IMR-90 (cell line): Measurements from ENCODE around the gene MAN2A1. TPM values are rescaled to one million over a fixed set of nuclear protein-coding genes. Genes with fewer than 3 reads are reported as not detected.

Experiments
- ATAC-seq: fragments of 200-7000 bp; cut with Tn5 transposase; 2 replicates; pipeline ENCODE4 v1.9.1; 2020; ENCODE audit warnings: low read depth, mild to moderate bottlenecking, moderate library complexity
- BruUV-seq: library from RNA; stranded (reverse); fragments of 400-500 nt; replicated peaks from 2 replicates; lab custom pipeline; 2021; lab: Mats Ljungman, UMichigan
- CTCF ChIA-PET: fragments of 300-600 bp; formaldehyde crosslinking; extraction: SDS; loops from one replicate; lab custom pipeline; 2021; ENCODE audit warnings: antibody characterized with exemption; lab: Yijun Ruan, JAX
- POLR2A ChIA-PET: fragments of 300-600 bp; sonication (Branson Sonifier 250); formaldehyde crosslinking; loops from one replicate; lab custom pipeline; 2022; ENCODE audit warnings: antibody characterized with exemption; ENCODE audit not compliant: unreplicated experiment; lab: Charles Lee
- DNase-seq: peaks from one replicate; pipeline ENCODE4 v3.0.0; 2013
- H2AFZ ChIP-seq: replicated peaks from 2 replicates; pipeline ENCODE3; 2013; ENCODE audit warnings: low read length, mild to moderate bottlenecking; ENCODE audit not compliant: poor library complexity
- H2AK5ac ChIP-seq: 2 replicates; pipeline ENCODE4 v1.6.1; 2013; ENCODE audit warnings: low read depth, low read length, inconsistent platforms
- H2AK9ac ChIP-seq: replicated peaks from 2 replicates; pipeline ENCODE3; 2013; ENCODE audit warnings: mild to moderate bottlenecking, low read depth, low read length, moderate library complexity; ENCODE audit not compliant: poor library complexity
- H2BK120ac ChIP-seq: 2 replicates; pipeline ENCODE4 v1.6.1; 2013; ENCODE audit warnings: low read depth, low read length, inconsistent platforms
- H2BK15ac ChIP-seq: 3 replicates; pipeline ENCODE4 v1.6.1; 2013; ENCODE audit warnings: low read depth, low read length, inconsistent platforms
- H2BK20ac ChIP-seq: 2 replicates; pipeline ENCODE4 v1.6.1; 2013; ENCODE audit warnings: low read depth, mild to moderate bottlenecking, inconsistent platforms, low read length, moderate library complexity
- H2BK5ac ChIP-seq: 2 replicates; pipeline ENCODE4 v1.6.1; 2013; ENCODE audit warnings: mild to moderate bottlenecking, low read depth, low read length, inconsistent platforms; ENCODE audit not compliant: poor library complexity, severe bottlenecking
- H3K14ac ChIP-seq: replicated peaks from 2 replicates; pipeline ENCODE4 v1.6.1; 2013; ENCODE audit warnings: low read depth, low read length, inconsistent platforms
- H3K18ac ChIP-seq: 2 replicates; pipeline ENCODE4 v1.6.1; 2013; ENCODE audit warnings: low read depth, low read length, control low read depth
- H3K23ac ChIP-seq: 2 replicates; pipeline ENCODE4 v1.6.1; 2013; ENCODE audit warnings: low read depth, low read length, inconsistent platforms
- H3K27ac ChIP-seq: 2 replicates; pipeline ENCODE4 v1.5.1; 2013; ENCODE audit warnings: mild to moderate bottlenecking, control low read depth, low read length; ENCODE audit not compliant: insufficient read depth
- H3K27me3 ChIP-seq: 2 replicates; pipeline ENCODE4 v1.6.1; 2013; ENCODE audit warnings: low read length; ENCODE audit not compliant: control insufficient read depth, insufficient read depth
- H3K36me3 ChIP-seq: 2 replicates; pipeline ENCODE4 v1.6.1; 2013; ENCODE audit warnings: low read length, mixed read lengths; ENCODE audit not compliant: control insufficient read depth, insufficient read depth
- H3K4ac ChIP-seq: 2 replicates; pipeline ENCODE4 v1.6.1; 2013; ENCODE audit warnings: low read depth, low read length, inconsistent platforms
- H3K4me1 ChIP-seq: 2 replicates; pipeline ENCODE4 v1.6.1; 2013; ENCODE audit warnings: low read length, mixed read lengths; ENCODE audit not compliant: control insufficient read depth, insufficient read depth
- H3K4me2 ChIP-seq: 2 replicates; pipeline ENCODE4 v1.6.1; 2013; ENCODE audit warnings: low read depth, mild to moderate bottlenecking, control low read depth, low read length, moderate library complexity
- H3K4me3 ChIP-seq: 2 replicates; pipeline ENCODE4 v1.5.1; 2013; ENCODE audit warnings: low read depth, mild to moderate bottlenecking, control low read depth, low read length, moderate library complexity; ENCODE audit not compliant: insufficient read depth
- H3K56ac ChIP-seq: 2 replicates; pipeline ENCODE4 v1.6.1; 2013; ENCODE audit warnings: low read length, inconsistent platforms; ENCODE audit not compliant: insufficient read depth; ENCODE audit errors: extremely low read depth
- H3K79me1 ChIP-seq, 2 experiments: 2 replicates each; pipeline ENCODE4 v1.6.1; 2013; ENCODE audit warnings: low read length in 2 of 2, inconsistent platforms in 1 of 2, low read depth in 1 of 2
- H3K9ac ChIP-seq: 2 replicates; pipeline ENCODE4 v1.6.1; 2013; ENCODE audit warnings: low read depth, low read length, control low read depth
- H3K9me1 ChIP-seq: 2 replicates; pipeline ENCODE4 v1.6.1; 2013; ENCODE audit warnings: low read length, inconsistent platforms; ENCODE audit not compliant: insufficient read depth
- H3K9me3 ChIP-seq: 2 replicates; pipeline ENCODE4 v1.6.1; 2013; ENCODE audit warnings: low read length; ENCODE audit not compliant: control insufficient read depth, insufficient read depth
- H4K20me1 ChIP-seq: 2 replicates; pipeline ENCODE4 v1.6.1; 2013; ENCODE audit warnings: low read length, inconsistent platforms; ENCODE audit not compliant: insufficient read depth
- H4K5ac ChIP-seq: 2 replicates; pipeline ENCODE4 v1.6.1; 2013; ENCODE audit warnings: mild to moderate bottlenecking, low read depth, low read length, control low read depth
- H4K8ac ChIP-seq, 2 experiments: 2 replicates each; pipeline ENCODE4 v1.6.1; 2013; ENCODE audit warnings: low read depth in 2 of 2, low read length in 2 of 2, control low read depth in 1 of 2, inconsistent platforms in 1 of 2
- H4K91ac ChIP-seq: 2 replicates; pipeline ENCODE4 v1.6.1; 2013; ENCODE audit warnings: low read depth, low read length, inconsistent platforms; ENCODE audit not compliant: insufficient read depth
- BHLHE40 ChIP-seq: fragments of 150-350 bp; IDR thresholded peaks from 2 replicates; pipeline ENCODE4 v1.6.1; 2016; ENCODE audit warnings: mild to moderate bottlenecking, low read depth, low read length
- CEBPB ChIP-seq: IDR thresholded peaks from 2 replicates; pipeline ENCODE4 v1.6.1; 2012; ENCODE audit warnings: low read depth, low read length, improper control_type of control experiment
- CHD1 ChIP-seq: IDR thresholded peaks from 2 replicates; pipeline ENCODE4 v1.6.1; 2012; ENCODE audit warnings: low read depth, low read length, improper control_type of control experiment
- FOS ChIP-seq: fragments of 150-350 bp; IDR thresholded peaks from 2 replicates; pipeline ENCODE4 v1.6.1; 2016; ENCODE audit warnings: low read depth, low read length
- MAFK ChIP-seq: IDR thresholded peaks from 2 replicates; pipeline ENCODE4 v1.6.1; 2012; ENCODE audit warnings: low read depth, low read length, improper control_type of control experiment
- MAZ ChIP-seq: IDR thresholded peaks from 2 replicates; pipeline ENCODE4 v1.6.1; 2012; ENCODE audit warnings: low read depth, mild to moderate bottlenecking, low read length, improper control_type of control experiment, moderate library complexity, borderline replicate concordance
- MXI1 ChIP-seq: IDR thresholded peaks from 2 replicates; pipeline ENCODE4 v1.6.1; 2012; ENCODE audit warnings: low read depth, mild to moderate bottlenecking, low read length, moderate library complexity, borderline replicate concordance
- NFE2L2 ChIP-seq: fragments of 150-350 bp; IDR thresholded peaks from 2 replicates; pipeline ENCODE4 v1.6.1; 2016; ENCODE audit warnings: low read depth, mild to moderate bottlenecking, low read length
- POLR2A ChIP-seq: IDR thresholded peaks from 2 replicates; pipeline ENCODE4 v1.6.1; 2012; ENCODE audit warnings: mild to moderate bottlenecking, low read depth, low read length
- RAD21 ChIP-seq: IDR thresholded peaks from 2 replicates; pipeline ENCODE4 v1.6.1; 2012; ENCODE audit warnings: low read length, improper control_type of control experiment
- RCOR1 ChIP-seq: IDR thresholded peaks from 2 replicates; pipeline ENCODE4 v1.6.1; 2012; ENCODE audit warnings: mild to moderate bottlenecking, low read length, improper control_type of control experiment; ENCODE audit not compliant: insufficient replicate concordance
- RFX5 ChIP-seq: IDR thresholded peaks from 2 replicates; pipeline ENCODE4 v1.8.0; 2012; ENCODE audit warnings: low read depth, mild to moderate bottlenecking, low read length, moderate library complexity
- SMC3 ChIP-seq: fragments of 150-350 bp; IDR thresholded peaks from 2 replicates; pipeline ENCODE4 v1.6.1; 2016; ENCODE audit warnings: low read depth, mild to moderate bottlenecking, antibody characterized with exemption, low read length, moderate library complexity
- WGBS, 2 experiments: methylation state at CpG; one replicate each; pipeline versions ENCODE4 v1.1.5 to v1.1.7; 2013; ENCODE audit warnings: missing lambda C conversion rate in 2 of 2; ENCODE audit not compliant: insufficient read length in 1 of 2; ENCODE audit errors: extremely low coverage in 2 of 2; 5-methylcytosine and 5-hydroxymethylcytosine counted together
- dilution Hi-C: fragments of 300-500 bp; cut with HindIII; formaldehyde crosslinking; loops from one replicate; pipeline ENCODE4 v1.14.3; 2018; ENCODE audit warnings: low sequenced_read_pairs; ENCODE audit not compliant: unreplicated experiment
- in situ Hi-C: fragments of 300-500 bp; cut with MboI; formaldehyde crosslinking; loops from 3 replicates; pipeline ENCODE4 v1.14.3; 2019; ENCODE audit warnings: low sequenced_read_pairs, inconsistent platforms, mixed read lengths
- intact Hi-C: fragments of 100-400 bp; cut with micrococcal nuclease; formaldehyde crosslinking; loops from 2 replicates; pipeline ENCODE4 v1.10.0; 2022
- polyA plus RNA-seq, 3 experiments: library from polyadenylated mRNA; depleted of rRNA; stranded (reverse); fragments of >200 nt; gene quantifications; 2 replicates each; pipeline ENCODE4 v1.2.3, GENCODE V29; 2012; ENCODE audit warnings: low replicate concordance in 1 of 3
- total RNA-seq: library from RNA; depleted of rRNA; stranded (reverse); fragments of >200 nt; gene quantifications from 2 replicates; pipeline ENCODE4 v1.2.3, GENCODE V29; 2012
- TF ChIP-seq, protein P1 (sequence below): fragments of 150-350 bp; IDR thresholded peaks from 2 replicates; pipeline ENCODE4 v1.6.1; 2016; ENCODE audit warnings: low read depth, mild to moderate bottlenecking, low read length, moderate library complexity, borderline replicate concordance
- TF ChIP-seq, protein P2 (sequence below): conservative IDR thresholded peaks from 2 replicates; pipeline ENCODE4 v1.5.1; 2012; ENCODE audit warnings: mild to moderate bottlenecking, low read depth, low read length, improper control_type of control experiment
- TF ChIP-seq, protein P3 (sequence below): fragments of 150-350 bp; IDR thresholded peaks from 2 replicates; pipeline ENCODE4 v1.6.1; 2017; ENCODE audit warnings: mild to moderate bottlenecking, antibody characterized with exemption, low read length, low read depth

Gene MAN2A1
- total and polyA plus RNA-seq, 2 of the 4 experiments (the other 2 are of a cell fraction), result 16.4 to 29.6 TPM

DNA sequence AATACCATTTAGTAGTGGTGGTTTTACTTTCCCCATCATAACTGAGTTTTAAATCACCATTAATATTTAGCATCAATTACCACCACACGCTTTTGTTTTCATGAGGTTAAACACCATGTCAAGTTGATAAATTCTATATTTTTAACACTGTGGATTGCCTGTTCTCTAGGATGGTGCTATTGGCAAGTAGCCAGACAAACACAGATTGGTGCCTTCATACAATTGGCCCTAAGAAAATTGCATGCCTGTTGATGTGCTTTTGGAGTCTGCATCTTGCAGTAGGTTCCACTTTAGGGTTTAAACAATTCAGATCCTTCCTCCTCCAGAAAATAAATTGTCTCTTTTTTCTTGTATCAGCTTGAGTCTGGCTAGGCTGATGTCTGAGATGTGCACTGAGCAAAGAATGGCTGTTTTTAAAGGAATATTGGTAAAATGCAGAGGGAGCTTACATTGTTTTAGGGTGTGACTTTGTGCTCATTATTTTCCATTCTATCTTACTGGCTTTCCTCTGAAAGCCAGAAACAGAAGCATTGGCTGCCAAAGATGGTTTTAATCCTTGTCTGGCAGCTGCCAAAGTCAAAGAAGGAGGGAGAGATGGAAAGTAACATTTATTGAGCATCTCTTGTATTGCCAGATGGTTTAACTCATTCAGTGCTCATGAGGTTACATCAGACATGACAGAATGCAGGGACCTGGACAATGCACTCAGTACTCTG lies 19.6 kb upstream of the MAN2A1 start:
- no peak overlapping the region for H3K23ac ChIP-seq
- H3K4me3 ChIP-seq, result no peak overlapping the region
- no peak overlapping the region for H3K56ac ChIP-seq
- DNase-seq (no peak), ATAC-seq (no peak)
- no peak overlapping the region for H3K14ac ChIP-seq
- no peak overlapping the region for H3K18ac ChIP-seq
- H3K9me1 ChIP-seq, result no peaks in the 10 kb centered on the region
- CTCF ChIA-PET, result interaction anchor here (1.1 kb wide), 1 partner anchor 26 kb away, joined by 3 read pairs; no protein-coding TSS in a partner anchor
- no peak overlapping the region for H2AK5ac ChIP-seq
- in situ Hi-C loops (no loop called here), dilution Hi-C loops (no loop called here), intact Hi-C loops (no loop called here)
- H3K36me3 ChIP-seq, result no peaks in the 10 kb centered on the region
- POLR2A ChIA-PET, result no interaction called here
- H2BK20ac ChIP-seq, result no peak overlapping the region
- TF ChIP-seq RFX5 (no peak), SMC3 (no peak), MAFK (no peak), MAZ (no peak), BHLHE40 (no peak), POLR2A (no peak), MXI1 (no peak), RCOR1 (no peak), FOS (no peak), CEBPB (no peak), CHD1 (no peak), NFE2L2 (no peak), RAD21 (no peak)
- TF ChIP-seq, protein P1, sequence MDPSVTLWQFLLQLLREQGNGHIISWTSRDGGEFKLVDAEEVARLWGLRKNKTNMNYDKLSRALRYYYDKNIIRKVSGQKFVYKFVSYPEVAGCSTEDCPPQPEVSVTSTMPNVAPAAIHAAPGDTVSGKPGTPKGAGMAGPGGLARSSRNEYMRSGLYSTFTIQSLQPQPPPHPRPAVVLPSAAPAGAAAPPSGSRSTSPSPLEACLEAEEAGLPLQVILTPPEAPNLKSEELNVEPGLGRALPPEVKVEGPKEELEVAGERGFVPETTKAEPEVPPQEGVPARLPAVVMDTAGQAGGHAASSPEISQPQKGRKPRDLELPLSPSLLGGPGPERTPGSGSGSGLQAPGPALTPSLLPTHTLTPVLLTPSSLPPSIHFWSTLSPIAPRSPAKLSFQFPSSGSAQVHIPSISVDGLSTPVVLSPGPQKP, result no peak
- TF ChIP-seq, protein P2, sequence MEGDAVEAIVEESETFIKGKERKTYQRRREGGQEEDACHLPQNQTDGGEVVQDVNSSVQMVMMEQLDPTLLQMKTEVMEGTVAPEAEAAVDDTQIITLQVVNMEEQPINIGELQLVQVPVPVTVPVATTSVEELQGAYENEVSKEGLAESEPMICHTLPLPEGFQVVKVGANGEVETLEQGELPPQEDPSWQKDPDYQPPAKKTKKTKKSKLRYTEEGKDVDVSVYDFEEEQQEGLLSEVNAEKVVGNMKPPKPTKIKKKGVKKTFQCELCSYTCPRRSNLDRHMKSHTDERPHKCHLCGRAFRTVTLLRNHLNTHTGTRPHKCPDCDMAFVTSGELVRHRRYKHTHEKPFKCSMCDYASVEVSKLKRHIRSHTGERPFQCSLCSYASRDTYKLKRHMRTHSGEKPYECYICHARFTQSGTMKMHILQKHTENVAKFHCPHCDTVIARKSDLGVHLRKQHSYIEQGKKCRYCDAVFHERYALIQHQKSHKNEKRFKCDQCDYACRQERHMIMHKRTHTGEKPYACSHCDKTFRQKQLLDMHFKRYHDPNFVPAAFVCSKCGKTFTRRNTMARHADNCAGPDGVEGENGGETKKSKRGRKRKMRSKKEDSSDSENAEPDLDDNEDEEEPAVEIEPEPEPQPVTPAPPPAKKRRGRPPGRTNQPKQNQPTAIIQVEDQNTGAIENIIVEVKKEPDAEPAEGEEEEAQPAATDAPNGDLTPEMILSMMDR, result no peak
- TF ChIP-seq, protein P3, sequence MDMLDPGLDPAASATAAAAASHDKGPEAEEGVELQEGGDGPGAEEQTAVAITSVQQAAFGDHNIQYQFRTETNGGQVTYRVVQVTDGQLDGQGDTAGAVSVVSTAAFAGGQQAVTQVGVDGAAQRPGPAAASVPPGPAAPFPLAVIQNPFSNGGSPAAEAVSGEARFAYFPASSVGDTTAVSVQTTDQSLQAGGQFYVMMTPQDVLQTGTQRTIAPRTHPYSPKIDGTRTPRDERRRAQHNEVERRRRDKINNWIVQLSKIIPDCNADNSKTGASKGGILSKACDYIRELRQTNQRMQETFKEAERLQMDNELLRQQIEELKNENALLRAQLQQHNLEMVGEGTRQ, result no peak
- H3K9ac ChIP-seq, result no peak overlapping the region
- no peak overlapping the region for H4K5ac ChIP-seq
- no peak overlapping the region for H2BK15ac ChIP-seq
- no peak overlapping the region for H2AFZ ChIP-seq
- H3K27me3 ChIP-seq, result peaks cover 7% of the 10 kb centered on the region
- H3K4me1 ChIP-seq, result no peaks in the 10 kb centered on the region
- no peak overlapping the region for H2BK5ac ChIP-seq
- H4K91ac ChIP-seq, result no peak overlapping the region
- H4K20me1 ChIP-seq, result no peaks in the 10 kb centered on the region
- no peak overlapping the region for H4K8ac ChIP-seq
- BruUV-seq, result no TSS peak
- no CpG with 5 or more reads among the region's 1 CpG for whole genome bisulfite sequencing, 2 experiments
- no peaks in the 10 kb centered on the region for H3K79me1 ChIP-seq
- no peak overlapping the region for H3K4ac ChIP-seq
- H2BK120ac ChIP-seq, result no peak overlapping the region
- H2AK9ac ChIP-seq, result no peak overlapping the region
- no peak overlapping the region for H3K4me2 ChIP-seq
- H3K27ac ChIP-seq, result no peak overlapping the region
- H3K9me3 ChIP-seq, result no peaks in the 10 kb centered on the region
